OCI-LY1 (cell line): ENCODE measurements around the gene TBL2.
"Not testable (repeated sequence)": the region's sequence is repeated elsewhere in the genome, so short reads cannot be mapped to it uniquely, and the experiment has no call there.

Experiments
- H2AFZ ChIP-seq: fragments of 200-600 bp; sonication (generic), shearing (Covaris generic); 2 replicates; pipeline ENCODE4 v1.6.0; 2014; ENCODE audit warnings: antibody characterized with exemption, mild to moderate bottlenecking, low read length
- H3F3A ChIP-seq: fragments of 200-600 bp; sonication (generic), shearing (Covaris generic); 2 replicates; pipeline ENCODE4 v1.6.0; 2014; ENCODE audit warnings: mild to moderate bottlenecking, antibody characterized with exemption, low read length, moderate library complexity; ENCODE audit not compliant: insufficient read depth
- H3K27ac ChIP-seq: fragments of 200-600 bp; sonication (generic); 2 replicates; pipeline ENCODE4 v1.5.1; 2014; ENCODE audit warnings: low read length, mixed run types, mild to moderate bottlenecking, low read depth; ENCODE audit not compliant: poor library complexity, severe bottlenecking
- H3K27me3 ChIP-seq: fragments of 200-600 bp; sonication (generic); 2 replicates; pipeline ENCODE4 v1.6.0; 2014; ENCODE audit warnings: antibody characterized with exemption, mild to moderate bottlenecking, low read length, moderate library complexity; ENCODE audit not compliant: insufficient read depth
- H3K36me3 ChIP-seq: fragments of 200-600 bp; sonication (generic); 2 replicates; pipeline ENCODE4 v1.6.1; 2014; ENCODE audit warnings: mild to moderate bottlenecking, antibody characterized with exemption, low read length, moderate library complexity, mixed read lengths; ENCODE audit not compliant: insufficient read depth
- H3K4me1 ChIP-seq: fragments of 200-600 bp; sonication (generic); 2 replicates; pipeline ENCODE4 v1.5.1; 2014; ENCODE audit warnings: mild to moderate bottlenecking, low read length, moderate library complexity; ENCODE audit not compliant: insufficient read depth, severe bottlenecking
- H3K4me2 ChIP-seq: fragments of 200-600 bp; sonication (generic), shearing (Covaris generic); 2 replicates; pipeline ENCODE4 v1.6.1; 2014; ENCODE audit warnings: low read length
- H3K4me3 ChIP-seq: fragments of 200-600 bp; sonication (generic); 2 replicates; pipeline ENCODE4 v1.5.1; 2014; ENCODE audit warnings: low read length, low read depth, mild to moderate bottlenecking, mixed read lengths; ENCODE audit not compliant: poor library complexity, severe bottlenecking
- H3K79me2 ChIP-seq: fragments of 200-600 bp; shearing (Covaris generic); 2 replicates; pipeline ENCODE4 v1.6.1; 2016; ENCODE audit warnings: mixed run types, low read length, mixed read lengths; ENCODE audit not compliant: insufficient read depth
- H3K9ac ChIP-seq: fragments of 200-600 bp; sonication (generic), shearing (Covaris generic); 2 replicates; pipeline ENCODE4 v1.6.1; 2014; ENCODE audit warnings: mild to moderate bottlenecking, low read length, mixed read lengths
- H3K9me2 ChIP-seq: fragments of 200-600 bp; sonication (generic), shearing (Covaris generic); 2 replicates; pipeline ENCODE4 v1.6.1; 2014; ENCODE audit warnings: low read depth, mild to moderate bottlenecking, low read length, mixed read lengths
- H3K9me3 ChIP-seq: fragments of 200-600 bp; shearing (Covaris generic); 2 replicates; pipeline ENCODE4 v1.6.1; 2014; ENCODE audit warnings: low read length, mixed read lengths
- H4K20me1 ChIP-seq: fragments of 200-600 bp; sonication (generic), shearing (Covaris generic); 2 replicates; pipeline ENCODE4 v1.6.0; 2016; ENCODE audit warnings: mild to moderate bottlenecking, low read length; ENCODE audit not compliant: insufficient read depth
- CTCF ChIP-seq: fragments of 200-600 bp; sonication (generic), shearing (Covaris generic); IDR thresholded peaks from 2 replicates; pipeline ENCODE4 v1.5.1; 2017; ENCODE audit warnings: mild to moderate bottlenecking, antibody characterized with exemption, low read length, moderate library complexity, mixed read lengths
- EZH2 ChIP-seq: fragments of 200-600 bp; sonication (generic), shearing (Covaris generic); IDR thresholded peaks from 2 replicates; pipeline ENCODE4 v1.8.0; 2017; ENCODE audit warnings: borderline replicate concordance, mixed run types, mild to moderate bottlenecking, antibody characterized with exemption, low read length, moderate library complexity, mixed read lengths

Gene TBL2

GRCh38 chr7:73536479-73536878, 41.9 kb downstream of the TBL2 start:
- H3K27ac ChIP-seq, result no peak overlapping the region
- H3K4me1 ChIP-seq, result no peaks in the 10 kb centered on the region
- TF ChIP-seq EZH2, result no peak
- no peak for TF ChIP-seq CTCF
- no peak overlapping the region for H2AFZ ChIP-seq
- H3K9me3 ChIP-seq, result no peaks in the 10 kb centered on the region
- H3K4me3 ChIP-seq, result no peak overlapping the region
- no peaks in the 10 kb centered on the region for H3F3A ChIP-seq
- no peak overlapping the region for H3K9ac ChIP-seq
- peaks cover 56% of the 10 kb centered on the region for H3K36me3 ChIP-seq
- H3K79me2 ChIP-seq, result no peaks in the 10 kb centered on the region
- H3K27me3 ChIP-seq, result no peaks in the 10 kb centered on the region
- no peak overlapping the region for H3K4me2 ChIP-seq
- no peaks in the 10 kb centered on the region for H3K9me2 ChIP-seq
- H4K20me1 ChIP-seq, result no peaks in the 10 kb centered on the region

DNA sequence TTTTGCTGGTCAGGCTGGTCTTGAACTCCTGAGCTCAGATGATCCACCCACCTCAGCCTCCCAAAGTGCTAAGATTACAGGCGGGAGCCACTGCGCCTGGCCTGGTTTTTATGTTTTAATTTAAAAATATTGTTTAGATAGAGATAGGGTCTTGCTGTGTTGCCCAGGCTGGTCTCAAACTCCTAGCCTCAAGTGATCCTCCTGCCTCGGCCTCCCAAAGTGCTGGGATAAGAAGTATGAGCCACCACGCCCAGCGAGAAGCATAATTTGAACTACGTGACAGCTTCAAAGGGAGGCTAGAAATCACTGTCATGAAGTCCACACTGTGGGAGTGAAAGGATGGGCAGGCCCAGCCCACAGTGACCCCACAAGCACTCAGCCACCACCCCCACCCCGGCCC, 42.5 kb downstream of the TBL2 start:
- not testable (repeated sequence) for H3F3A ChIP-seq, H3K79me2 ChIP-seq, H3K27ac ChIP-seq, H3K9me2 ChIP-seq, H3K9ac ChIP-seq, H3K4me2 ChIP-seq, H2AFZ ChIP-seq, H4K20me1 ChIP-seq, H3K9me3 ChIP-seq, H3K4me3 ChIP-seq, H3K4me1 ChIP-seq, H3K27me3 ChIP-seq
- H3K36me3 ChIP-seq, result peaks cover 55% of the 10 kb centered on the region

DNA sequence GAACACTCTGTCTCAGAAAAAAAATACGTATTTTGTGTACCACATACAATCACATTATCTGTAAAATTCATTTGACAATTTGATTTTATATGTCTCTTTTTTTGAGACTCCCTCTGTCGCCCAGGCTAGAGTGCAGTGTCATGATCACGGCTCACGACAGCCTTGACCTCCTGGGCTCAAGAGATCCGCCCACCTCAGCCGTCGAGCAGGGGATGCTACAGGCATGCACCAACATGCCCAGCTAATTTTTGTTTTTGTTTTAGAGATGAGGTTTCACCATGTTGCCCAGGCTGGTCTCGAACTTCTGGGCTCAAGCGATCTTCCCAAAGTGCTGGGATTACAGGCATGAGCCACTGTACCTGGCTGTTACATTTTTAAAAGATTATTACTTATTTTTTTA, 44.6 kb downstream of the TBL2 start:
- Histone ChIP-seq H4K20me1 (no peaks in the 10 kb centered on the region), H3K36me3 (peaks cover 37% of the 10 kb centered on the region), H3K9me2 (no peaks in the 10 kb centered on the region), H3K9me3 (no peaks in the 10 kb centered on the region), H3K4me1 (no peaks in the 10 kb centered on the region), H3K79me2 (no peaks in the 10 kb centered on the region), H3K27ac (no peak overlapping the region), H3K4me2 (no peak overlapping the region), H3K9ac (no peak overlapping the region), H3K4me3 (no peak overlapping the region), H3K27me3 (no peaks in the 10 kb centered on the region), H2AFZ (no peak overlapping the region), H3F3A (no peaks in the 10 kb centered on the region)
- no peak for TF ChIP-seq CTCF
- no peak for TF ChIP-seq EZH2

- Histone ChIP-seq H3K9me2 (no peaks in the 10 kb centered on the region), H3K4me3 (no peak overlapping the region), H3K27me3 (no peaks in the 10 kb centered on the region), H3F3A (no peaks in the 10 kb centered on the region), H3K36me3 (peaks cover 24% of the 10 kb centered on the region), H3K4me2 (no peak overlapping the region), H3K9me3 (no peaks in the 10 kb centered on the region), H4K20me1 (no peaks in the 10 kb centered on the region), H3K79me2 (no peaks in the 10 kb centered on the region), H3K9ac (no peak overlapping the region), H3K27ac (no peak overlapping the region), H3K4me1 (peaks cover 2% of the 10 kb centered on the region), H2AFZ (no peak overlapping the region)
- TF ChIP-seq EZH2, result no peak
- no peak for TF ChIP-seq CTCF
Observed at GRCh38 chr7:73532224-73532623, 46.2 kb downstream of the TBL2 start.
